Esophagus squamous epithelium (tissue), 5 donors: ENCODE measurements around the gene FAM168A. TPM values are rescaled to one million over a fixed set of nuclear protein-coding genes. Genes with fewer than 3 reads are reported as not detected.

ENCODE experiments used
- DNase-seq: peaks from one replicate; lab custom pipeline; 2025; lab: John Stamatoyannopoulos, UW
- H3K27ac ChIP-seq, 4 donors: fragments of 200-600 bp; sonication (generic); one replicate each; pipeline ENCODE4 v1.5.1; 2016 to 2019; ENCODE audit warnings: mild to moderate bottlenecking in 1 of 4
- H3K27me3 ChIP-seq, 4 donors: fragments of 200-600 bp; sonication (generic); 1 replicate in 3 of 4; 2 replicates in 1 of 4; pipeline versions ENCODE4 v1.5.1 to v1.6.0; 2017 to 2021; ENCODE audit warnings: antibody characterized with exemption in 1 of 4
- H3K36me3 ChIP-seq, 3 donors: fragments of 200-600 bp; sonication (generic); one replicate each; pipeline ENCODE4 v1.5.1; 2016 to 2019
- H3K4me1 ChIP-seq, 3 donors: fragments of 200-600 bp; sonication (generic); one replicate each; pipeline ENCODE4 v1.5.1; 2017 to 2019
- H3K4me3 ChIP-seq, 4 donors: fragments of 200-600 bp; sonication (generic); 1 replicate in 3 of 4; 2 replicates in 1 of 4; pipeline ENCODE4 v1.5.1; 2016 to 2019; ENCODE audit warnings: mild to moderate bottlenecking in 2 of 4, moderate library complexity in 1 of 4
- H3K9me3 ChIP-seq, 3 donors: fragments of 200-600 bp; sonication (generic); one replicate each; pipeline ENCODE4 v1.5.1; 2016 to 2019
- POLR2A ChIP-seq, 4 donors: fragments of 450-650 bp; IDR thresholded peaks; one replicate each; pipeline ENCODE4 v1.6.1; 2017; ENCODE audit warnings: antibody characterized with exemption in 4 of 4, mild to moderate bottlenecking in 4 of 4, moderate library complexity in 3 of 4
- WGBS, 2 donors: methylation state at CpG; one replicate each; pipeline ENCODE4 v1.1.5; 2018; 5-methylcytosine and 5-hydroxymethylcytosine counted together
- intact Hi-C: fragments of 100-400 bp; cut with DNase I; formaldehyde crosslinking; loops from one replicate; pipeline ENCODE4 v1.15.0; 2022
- total RNA-seq, 4 donors: library from RNA; depleted of rRNA; stranded (reverse); fragments of >200 nt; gene quantifications; one replicate each; pipeline ENCODE4 v1.1.0, GENCODE V29; 2016
- TF ChIP-seq, protein P1 (sequence below), 6 experiments: fragments of 450-650 bp in 4 of 6; fragments of 200-600 bp in 2 of 6; sonication (generic) in 2 of 6; IDR thresholded peaks; one replicate each; pipeline ENCODE4 v1.5.1; 2016 to 2019; ENCODE audit warnings: antibody characterized with exemption in 6 of 6, mild to moderate bottlenecking in 4 of 6, moderate library complexity in 4 of 6
- donor health status: DM: yes; HTN: yes; CAD: no.

FAM168A gene
- total RNA-seq, 4 donors from 2014 or later: 7.0 to 15.5 (median 12.3) TPM

DNA sequence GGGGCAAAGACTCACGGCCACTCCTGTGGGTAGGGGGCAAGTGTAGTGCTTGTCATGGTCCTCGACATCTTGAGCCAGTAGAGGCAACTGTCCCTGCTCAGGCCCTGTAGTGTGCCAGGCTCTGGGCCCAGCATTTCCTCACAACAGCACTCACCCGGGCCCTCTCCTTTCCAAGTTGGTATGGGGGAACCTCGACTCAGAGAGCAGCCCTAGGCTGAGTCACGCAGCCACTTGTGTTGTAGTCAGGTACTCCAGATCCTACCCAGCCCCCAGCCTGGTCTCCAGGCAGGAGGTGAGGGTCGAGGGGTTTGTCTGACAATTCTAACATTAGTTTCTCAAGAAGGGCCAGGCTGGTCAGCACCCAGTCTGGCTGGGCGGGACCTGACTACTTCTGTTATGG lies 217.6 kb downstream of the FAM168A start:
- Histone ChIP-seq H3K4me3 (no peak overlapping the region), H3K9me3 (no peaks in the 10 kb centered on the region), H3K36me3 (no peaks in the 10 kb centered on the region), H3K4me1 (peaks cover 31 to 88% (median 44%) of the 10 kb centered on the region in 3 donors), H3K27ac (peak overlapping the region in 1 of 4 donors; percentile 82), H3K27me3 (no peaks in the 10 kb centered on the region)
- no peak for DNase-seq
- intact Hi-C loops: no loop called here
- TF ChIP-seq, protein P1, sequence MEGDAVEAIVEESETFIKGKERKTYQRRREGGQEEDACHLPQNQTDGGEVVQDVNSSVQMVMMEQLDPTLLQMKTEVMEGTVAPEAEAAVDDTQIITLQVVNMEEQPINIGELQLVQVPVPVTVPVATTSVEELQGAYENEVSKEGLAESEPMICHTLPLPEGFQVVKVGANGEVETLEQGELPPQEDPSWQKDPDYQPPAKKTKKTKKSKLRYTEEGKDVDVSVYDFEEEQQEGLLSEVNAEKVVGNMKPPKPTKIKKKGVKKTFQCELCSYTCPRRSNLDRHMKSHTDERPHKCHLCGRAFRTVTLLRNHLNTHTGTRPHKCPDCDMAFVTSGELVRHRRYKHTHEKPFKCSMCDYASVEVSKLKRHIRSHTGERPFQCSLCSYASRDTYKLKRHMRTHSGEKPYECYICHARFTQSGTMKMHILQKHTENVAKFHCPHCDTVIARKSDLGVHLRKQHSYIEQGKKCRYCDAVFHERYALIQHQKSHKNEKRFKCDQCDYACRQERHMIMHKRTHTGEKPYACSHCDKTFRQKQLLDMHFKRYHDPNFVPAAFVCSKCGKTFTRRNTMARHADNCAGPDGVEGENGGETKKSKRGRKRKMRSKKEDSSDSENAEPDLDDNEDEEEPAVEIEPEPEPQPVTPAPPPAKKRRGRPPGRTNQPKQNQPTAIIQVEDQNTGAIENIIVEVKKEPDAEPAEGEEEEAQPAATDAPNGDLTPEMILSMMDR (IDR thresholded peaks at IDR 0.05): no peak
- no peak for TF ChIP-seq POLR2A (IDR thresholded peaks at IDR 0.05)
- WGBS, 2 donors: 77 to 83% methylated on average over 4 to 5 of the region's 7 CpGs

DNA sequence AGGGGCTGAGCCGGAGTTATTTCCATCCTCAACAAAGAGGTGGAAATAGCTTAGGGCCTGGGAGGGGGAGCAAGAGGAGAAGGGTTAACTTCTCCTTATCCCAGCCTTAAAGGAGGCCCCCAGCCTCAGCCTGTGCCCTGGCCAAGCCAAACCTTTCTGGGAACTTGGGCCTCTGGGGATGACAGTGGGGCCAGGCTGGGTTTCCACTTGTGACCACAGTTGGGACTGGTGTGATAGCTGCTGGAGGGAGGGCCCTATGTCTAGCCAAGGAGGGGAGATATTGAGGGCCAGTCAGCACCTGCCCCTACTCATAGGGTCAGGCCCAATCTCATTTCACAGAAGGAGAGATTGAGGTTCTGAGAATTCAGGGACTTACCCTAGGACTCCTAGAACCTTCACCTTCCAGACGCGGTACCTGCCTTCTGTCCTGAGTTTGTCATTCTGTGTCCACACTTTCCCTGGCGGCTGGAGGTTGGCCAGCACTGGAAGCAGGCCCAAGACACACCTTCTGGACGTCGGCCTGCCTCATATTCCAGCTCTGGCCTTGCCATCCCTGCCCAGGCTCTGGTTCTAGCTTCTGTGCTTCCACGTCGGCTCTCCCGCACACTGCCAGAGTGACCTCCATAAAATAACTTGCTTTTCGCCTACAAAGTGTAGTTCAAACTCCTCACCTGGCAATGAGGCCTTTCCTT lies 218.6 kb downstream of the FAM168A start:
- intact Hi-C loops: no loop called here
- H3K27ac ChIP-seq: peak overlapping the region in 1 of 4 donors; percentile 39
- no peak for TF ChIP-seq POLR2A (IDR thresholded peaks at IDR 0.05)
- TF ChIP-seq, protein P1 (IDR thresholded peaks at IDR 0.05): no peak
- no peaks in the 10 kb centered on the region for H3K9me3 ChIP-seq
- no peak for DNase-seq
- no peaks in the 10 kb centered on the region for H3K36me3 ChIP-seq
- H3K27me3 ChIP-seq: no peaks in the 10 kb centered on the region
- 71 to 83% methylated on average over 9 to 10 of the region's 10 CpGs for WGBS, 2 donors
- peaks cover 21 to 78% (median 34%) of the 10 kb centered on the region in 3 donors for H3K4me1 ChIP-seq
- H3K4me3 ChIP-seq: no peak overlapping the region

DNA sequence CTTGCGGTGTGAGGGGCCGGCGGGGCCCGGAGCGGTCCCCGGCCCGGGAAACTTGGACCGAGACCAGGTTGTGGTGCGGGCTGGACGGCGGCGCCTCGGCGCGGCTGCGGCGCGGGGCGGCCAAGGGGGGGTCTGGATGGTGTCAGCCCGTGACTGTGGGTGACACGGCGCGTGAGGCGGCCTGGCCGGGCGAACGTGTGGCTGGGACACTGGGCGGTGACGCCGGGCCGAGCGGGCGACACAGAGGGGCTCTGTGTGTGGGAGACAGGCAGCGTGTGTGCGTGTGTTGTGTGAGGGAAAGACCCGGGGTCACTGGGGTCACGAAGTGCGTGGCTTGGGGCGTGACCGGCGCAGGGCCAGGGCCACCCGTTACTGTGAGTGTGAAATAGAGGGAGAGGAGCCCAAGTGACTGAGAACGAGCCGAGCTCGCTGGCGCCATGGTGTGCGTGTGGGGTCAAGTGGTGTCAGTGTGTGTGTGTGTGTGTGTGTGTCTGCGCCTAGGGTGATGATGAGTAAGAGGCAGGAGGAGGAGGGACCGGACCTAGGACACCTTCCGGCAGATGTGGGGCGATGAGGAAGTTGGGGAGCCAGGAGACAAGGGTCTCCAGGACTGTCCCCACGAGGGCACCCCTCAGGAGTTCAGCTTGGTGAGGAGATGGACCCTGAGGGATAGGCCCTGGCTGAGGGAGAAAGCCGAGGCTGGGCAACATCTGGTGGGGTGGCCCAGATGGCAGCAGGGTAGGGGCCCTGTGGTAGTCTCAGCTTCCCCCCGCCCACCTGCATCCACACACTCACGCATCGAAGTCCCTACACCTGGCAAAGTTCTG lies 220.9 kb downstream of the FAM168A start:
- intact Hi-C loops: no loop called here
- no peaks in the 10 kb centered on the region for H3K9me3 ChIP-seq
- WGBS, 2 donors: 3 to 5% methylated on average over 28 to 41 of the region's 56 CpGs
- peak overlapping the region; percentile 87 to 94 (median 92) for H3K27ac ChIP-seq
- peak overlapping the region; percentile 63 to 95 (median 78) for H3K4me3 ChIP-seq
- peaks cover 8 to 55% (median 18%) of the 10 kb centered on the region in 3 donors for H3K4me1 ChIP-seq
- DNase-seq: no peak
- H3K36me3 ChIP-seq: no peaks in the 10 kb centered on the region
- no peaks in the 10 kb centered on the region for H3K27me3 ChIP-seq
- TF ChIP-seq, protein P1 (IDR thresholded peaks at IDR 0.05): no peak
- TF ChIP-seq POLR2A (IDR thresholded peaks at IDR 0.05): peak in 1 of 4 donors; percentile 72

DNA sequence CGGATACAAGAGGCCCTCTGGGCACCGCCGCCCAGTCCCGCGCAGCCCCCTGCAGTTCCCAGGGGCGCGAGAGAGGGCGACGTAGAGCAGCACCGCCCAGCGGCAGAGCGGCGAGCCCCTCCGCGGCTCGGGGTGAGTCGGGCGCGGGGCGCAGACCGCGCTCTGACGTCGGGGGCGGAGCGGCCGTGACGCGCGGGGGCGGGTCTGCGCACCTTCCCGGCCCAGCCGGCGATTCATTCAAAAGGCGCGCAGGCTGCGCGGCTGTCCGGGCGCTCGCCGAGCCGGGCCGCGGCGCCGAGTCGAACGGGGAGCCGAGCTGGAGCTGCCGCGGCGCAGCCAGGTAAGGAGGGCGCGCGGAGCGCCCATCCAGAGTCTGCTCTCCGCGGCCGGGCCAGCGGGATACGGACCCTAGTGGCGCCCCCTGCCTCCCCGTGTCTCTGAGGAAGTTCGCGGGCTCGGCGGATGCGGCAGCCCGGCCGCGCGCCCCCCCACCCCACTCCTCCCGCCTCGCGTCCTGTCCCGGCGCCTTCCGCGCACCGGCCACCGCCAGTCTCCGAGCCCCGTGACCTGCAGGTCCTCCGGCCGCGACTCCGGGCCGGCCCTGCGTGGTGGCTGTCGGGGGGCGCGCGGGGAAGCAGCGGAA lies 221.6 kb downstream of the FAM168A start, which contains the start of gene RELT:
RELT (plus strand) TSS at position 240 of the 643 bp plus-strand sequence. CDS start 12,738 bp downstream, outside the sequence.
- peak within 1 kb of the TSS; percentile 87 to 94 (median 92) for H3K27ac ChIP-seq
- TF ChIP-seq, protein P1 (IDR thresholded peaks at IDR 0.05): peak; percentile 86 to 98 (median 94)
- peak in 3 of 4 donors; percentile 87 to 97 (median 88) for TF ChIP-seq POLR2A (IDR thresholded peaks at IDR 0.05)

More for the DNA sequence above, 221.6 kb downstream of the FAM168A start, which contains the start of gene RELT:
- H3K36me3 ChIP-seq: no peaks in the 10 kb centered on the region
- no peaks in the 10 kb centered on the region for H3K27me3 ChIP-seq
- no peak for DNase-seq
- intact Hi-C loops: no loop called here
- no CpG with 5 or more reads among the region's 96 CpGs for WGBS, 2 donors
- no peaks in the 10 kb centered on the region for H3K9me3 ChIP-seq
- H3K4me3 ChIP-seq: peak within 1 kb of the TSS; percentile 63 to 95 (median 78)
- peaks cover 8 to 47% (median 14%) of the 10 kb centered on the region in 3 donors for H3K4me1 ChIP-seq
